PC-3 (cell line): Measurements from ENCODE around the gene CTAG2.

Experiments
- EZH2 ChIP-seq: fragments of 300-600 bp; sonication (generic); IDR thresholded peaks from one replicate; pipeline ENCODE4 v1.6.1; 2017; ENCODE audit warnings: antibody characterized with exemption, mild to moderate bottlenecking, low read length; ENCODE audit not compliant: unreplicated experiment
- TF ChIP-seq, protein P1 (sequence below): fragments of 300-600 bp; sonication (generic); conservative IDR thresholded peaks from 2 replicates; pipeline ENCODE4 v1.5.1; 2017; ENCODE audit warnings: antibody characterized with exemption, low read depth, mild to moderate bottlenecking, low read length

- TF ChIP-seq, protein P1, sequence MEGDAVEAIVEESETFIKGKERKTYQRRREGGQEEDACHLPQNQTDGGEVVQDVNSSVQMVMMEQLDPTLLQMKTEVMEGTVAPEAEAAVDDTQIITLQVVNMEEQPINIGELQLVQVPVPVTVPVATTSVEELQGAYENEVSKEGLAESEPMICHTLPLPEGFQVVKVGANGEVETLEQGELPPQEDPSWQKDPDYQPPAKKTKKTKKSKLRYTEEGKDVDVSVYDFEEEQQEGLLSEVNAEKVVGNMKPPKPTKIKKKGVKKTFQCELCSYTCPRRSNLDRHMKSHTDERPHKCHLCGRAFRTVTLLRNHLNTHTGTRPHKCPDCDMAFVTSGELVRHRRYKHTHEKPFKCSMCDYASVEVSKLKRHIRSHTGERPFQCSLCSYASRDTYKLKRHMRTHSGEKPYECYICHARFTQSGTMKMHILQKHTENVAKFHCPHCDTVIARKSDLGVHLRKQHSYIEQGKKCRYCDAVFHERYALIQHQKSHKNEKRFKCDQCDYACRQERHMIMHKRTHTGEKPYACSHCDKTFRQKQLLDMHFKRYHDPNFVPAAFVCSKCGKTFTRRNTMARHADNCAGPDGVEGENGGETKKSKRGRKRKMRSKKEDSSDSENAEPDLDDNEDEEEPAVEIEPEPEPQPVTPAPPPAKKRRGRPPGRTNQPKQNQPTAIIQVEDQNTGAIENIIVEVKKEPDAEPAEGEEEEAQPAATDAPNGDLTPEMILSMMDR: no peak
- no peak for TF ChIP-seq EZH2
Measured at GRCh38 chrX:154605566-154605965, 47.8 kb downstream of the CTAG2 start.
